Muscle of leg (tissue), 11 donors: ENCODE data around the gene DBP. TPM values are rescaled to one million over a fixed set of nuclear protein-coding genes. Genes with fewer than 3 reads are reported as not detected.
A peak's percentile ranks its signal among the peaks of the same experiment; 100 is the strongest.
"Not testable (repeated sequence)": the region's sequence is repeated elsewhere in the genome, so short reads cannot be mapped to it uniquely, and the experiment has no call there.

Source experiments
- DNase-seq: peaks from one replicate; pipeline ENCODE4 v3.0.0; 2013
- H3K27ac ChIP-seq: one replicate; pipeline ENCODE4 v1.5.1; 2013; ENCODE audit warnings: mild to moderate bottlenecking, low read length, control low read depth
- H3K27me3 ChIP-seq: one replicate; pipeline ENCODE4 v1.6.1; 2013; ENCODE audit warnings: low read length; ENCODE audit not compliant: control insufficient read depth, insufficient read depth
- H3K36me3 ChIP-seq: one replicate; pipeline ENCODE4 v1.6.1; 2013; ENCODE audit warnings: low read length; ENCODE audit not compliant: control insufficient read depth, insufficient read depth
- H3K4me1 ChIP-seq: one replicate; pipeline ENCODE4 v1.6.1; 2013; ENCODE audit warnings: low read length; ENCODE audit not compliant: control insufficient read depth, insufficient read depth
- H3K4me3 ChIP-seq: one replicate; pipeline ENCODE4 v1.5.1; 2013; ENCODE audit warnings: low read length, control low read depth
- H3K9me3 ChIP-seq: replicated peaks from 2 replicates; pipeline ENCODE4 v1.6.1; 2013; ENCODE audit warnings: low read depth, low read length; ENCODE audit not compliant: control insufficient read depth
- WGBS: methylation state at CpG from one replicate; pipeline ENCODE4 v1.1.5; 2013; ENCODE audit warnings: missing lambda C conversion rate; ENCODE audit not compliant: insufficient coverage; 5-methylcytosine and 5-hydroxymethylcytosine counted together
- polyA plus RNA-seq, 8 donors: library from polyadenylated mRNA; unstranded; fragments of 120-200 nt; gene quantifications; one replicate each; pipeline versions ENCODE4 v1.2.1 to v1.2.3, GENCODE V29; 2013; ENCODE audit warnings: inconsistent platforms in 1 of 8, low replicate concordance in 1 of 8; ENCODE audit not compliant: insufficient read length in 8 of 8, insufficient read depth in 1 of 8
- total RNA-seq: library from RNA; stranded (reverse); fragments of 120-200 nt; gene quantifications from one replicate; pipeline ENCODE4 v1.2.4, GENCODE V29; 2013

The DBP gene
- total and polyA plus RNA-seq, 9 donors: 3.0 to 10.8 (median 6.6) TPM

- DNase-seq: no peak
- Histone ChIP-seq H3K4me1 (peaks cover 28% of the 10 kb centered on the region), H3K4me3 (no peak overlapping the region), H3K9me3 (no peaks in the 10 kb centered on the region), H3K27ac (no peak overlapping the region), H3K36me3 (no peaks in the 10 kb centered on the region), H3K27me3 (no peaks in the 10 kb centered on the region)
- 100% methylated on average over 1 of the region's 2 CpGs for WGBS
These were observed 31.6 kb upstream of the DBP start for GRCh38 chr19:48668761-48669160.

GRCh38 chr19:48668332-48668731 lies 31.2 kb upstream of the DBP start:
- Histone ChIP-seq H3K4me1 (peaks cover 28% of the 10 kb centered on the region), H3K27ac (no peak overlapping the region), H3K36me3 (no peaks in the 10 kb centered on the region), H3K27me3 (no peaks in the 10 kb centered on the region), H3K9me3 (no peaks in the 10 kb centered on the region), H3K4me3 (no peak overlapping the region)
- no peak for DNase-seq
- 88% methylated on average over 3 of the region's 3 CpGs for WGBS

GRCh38 chr19:48665786-48666185 lies 28.6 kb upstream of the DBP start:
- peaks cover 11% of the 10 kb centered on the region for H3K4me1 ChIP-seq
- H3K36me3 ChIP-seq: no peaks in the 10 kb centered on the region
- H3K27ac ChIP-seq: no peak overlapping the region
- no peaks in the 10 kb centered on the region for H3K27me3 ChIP-seq
- H3K9me3 ChIP-seq: no peaks in the 10 kb centered on the region
- no peak for DNase-seq
- 84% methylated on average over 3 of the region's 6 CpGs for WGBS
- no peak overlapping the region for H3K4me3 ChIP-seq

GRCh38 chr19:48664476-48664875 lies 27.3 kb upstream of the DBP start:
- Histone ChIP-seq H3K27me3 (no peaks in the 10 kb centered on the region), H3K27ac (no peak overlapping the region), H3K4me3 (no peak overlapping the region), H3K36me3 (no peaks in the 10 kb centered on the region), H3K9me3 (no peaks in the 10 kb centered on the region), H3K4me1 (peaks cover 7% of the 10 kb centered on the region)
- 70% methylated on average over 8 of the region's 14 CpGs for WGBS
- no peak for DNase-seq

GRCh38 chr19:48663667-48664066 lies 26.5 kb upstream of the DBP start:
- 84% methylated on average over 3 of the region's 4 CpGs for WGBS
- peaks cover 7% of the 10 kb centered on the region for H3K4me1 ChIP-seq
- H3K27me3 ChIP-seq: no peaks in the 10 kb centered on the region
- no peak overlapping the region for H3K27ac ChIP-seq
- DNase-seq: no peak
- H3K4me3 ChIP-seq: no peak overlapping the region
- no peaks in the 10 kb centered on the region for H3K9me3 ChIP-seq
- no peaks in the 10 kb centered on the region for H3K36me3 ChIP-seq

- WGBS: 93% methylated on average over 50 of the region's 50 CpGs
- H3K36me3 ChIP-seq: no peaks in the 10 kb centered on the region
- no peaks in the 10 kb centered on the region for H3K9me3 ChIP-seq
- H3K4me1 ChIP-seq: peaks cover 13% of the 10 kb centered on the region
- H3K4me3 ChIP-seq: no peak overlapping the region
- no peak for DNase-seq
- no peak overlapping the region for H3K27ac ChIP-seq
- no peaks in the 10 kb centered on the region for H3K27me3 ChIP-seq
These were observed 24.5 kb upstream of the DBP start for GRCh38 chr19:48661711-48662090.

- H3K4me1 ChIP-seq: peaks cover 15% of the 10 kb centered on the region
- peak overlapping the region; percentile 65 for H3K27ac ChIP-seq
- no peaks in the 10 kb centered on the region for H3K36me3 ChIP-seq
- no peaks in the 10 kb centered on the region for H3K27me3 ChIP-seq
- 81% methylated on average over 28 of the region's 35 CpGs for WGBS
- H3K4me3 ChIP-seq: no peak overlapping the region
- peak; percentile 91 for DNase-seq
- no peaks in the 10 kb centered on the region for H3K9me3 ChIP-seq
These were observed 23.9 kb upstream of the DBP start for GRCh38 chr19:48660852-48661710.

- 25% methylated on average over 1 of the region's 5 CpGs for WGBS
- Histone ChIP-seq H3K4me1 (peaks cover 18% of the 10 kb centered on the region), H3K4me3 (no peak overlapping the region), H3K36me3 (no peaks in the 10 kb centered on the region), H3K27ac (no peak overlapping the region), H3K27me3 (no peaks in the 10 kb centered on the region), H3K9me3 (no peaks in the 10 kb centered on the region)
- no peak for DNase-seq
These were observed 22.6 kb upstream of the DBP start for GRCh38 chr19:48659768-48660167.

GRCh38 chr19:48658483-48658882 lies 21.3 kb upstream of the DBP start:
- no peaks in the 10 kb centered on the region for H3K36me3 ChIP-seq
- no peaks in the 10 kb centered on the region for H3K27me3 ChIP-seq
- H3K27ac ChIP-seq: no peak overlapping the region
- H3K4me1 ChIP-seq: peaks cover 26% of the 10 kb centered on the region
- H3K4me3 ChIP-seq: no peak overlapping the region
- 80% methylated on average over 1 of the region's 6 CpGs for WGBS
- no peaks in the 10 kb centered on the region for H3K9me3 ChIP-seq
- no peak for DNase-seq

GRCh38 chr19:48657828-48658227 lies 20.6 kb upstream of the DBP start:
- not testable (repeated sequence) for H3K27me3 ChIP-seq, H3K27ac ChIP-seq, H3K36me3 ChIP-seq, H3K9me3 ChIP-seq, H3K4me3 ChIP-seq, DNase-seq
- 80% methylated on average over 1 of the region's 5 CpGs for WGBS
- H3K4me1 ChIP-seq: peaks cover 26% of the 10 kb centered on the region
